Measurements from ENCODE around the gene DVL1. TPM values are rescaled to one million over a fixed set of nuclear protein-coding genes. Genes with fewer than 3 reads are reported as not detected.

The DVL1 gene
- total RNA-seq, 1 experiment from 2014 or later = 71.0 TPM

DNA sequence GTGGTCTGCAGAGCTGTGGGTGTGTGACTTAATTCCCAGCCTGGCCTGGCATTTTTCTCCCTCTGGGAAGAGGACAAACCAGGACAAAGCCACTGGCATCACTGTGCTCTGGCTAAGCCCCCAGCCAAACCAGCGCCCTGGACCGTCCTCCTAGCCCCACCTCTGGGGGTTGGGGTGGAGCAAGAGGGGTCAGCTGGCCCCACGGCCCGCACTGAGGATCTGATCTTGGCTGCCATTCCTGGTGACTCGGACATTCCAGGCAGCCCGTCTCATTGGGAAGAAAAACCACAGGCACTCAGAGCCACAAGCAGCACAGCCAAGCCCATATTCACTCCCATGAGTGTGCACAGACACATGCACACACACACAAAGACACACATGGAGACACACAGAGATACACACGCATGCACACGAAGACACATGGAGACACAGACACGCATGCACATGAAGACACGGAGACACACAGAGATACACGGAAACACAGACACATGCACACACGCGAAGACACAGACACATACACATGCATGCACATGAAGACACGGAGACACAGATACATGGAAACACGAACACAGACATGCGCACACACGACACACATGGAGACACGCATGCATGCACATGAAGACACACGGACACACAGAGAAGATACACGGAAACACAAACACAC lies 11.4 kb upstream of the DVL1 start:
- no peak overlapping the region for H4K91ac ChIP-seq (ENCODE audit: insufficient read length, low read depth, low read length)
- Mint-ChIP-seq H3K4me3 (no peak overlapping the region; a peak in 1 of 5 replicates), H3K36me3 (ENCODE audit: insufficient read depth in 1 of 3, low read depth in 3 of 3) (no peaks in the 10 kb centered on the region)

More for the DNA sequence above, 11.4 kb upstream of the DVL1 start:
- DNase-seq = no peak
- H3K79me2 ChIP-seq (ENCODE audit: insufficient read depth, low read length) = no peaks in the 10 kb centered on the region
- peaks cover 22 to 42% of the 10 kb centered on the region in 2 experiments for H3K4me1 Mint-ChIP-seq
- H3K27me3 ChIP-seq (ENCODE audit: insufficient read depth, low read length) = no peaks in the 10 kb centered on the region
- peak overlapping the region in 1 of 3 experiments; percentile 18; a peak in 1 of 7 replicates for H3K27ac Mint-ChIP-seq
- H3K23ac ChIP-seq (ENCODE audit: insufficient read length, low read depth, low read length) = no peak overlapping the region
- no peak overlapping the region for H3K4ac ChIP-seq (ENCODE audit: low read depth, low read length)
- H3K79me1 ChIP-seq (ENCODE audit: insufficient read depth, low read depth, low read length, poor library complexity, severe bottlenecking) = no peaks in the 10 kb centered on the region
- H4K5ac ChIP-seq (ENCODE audit: insufficient read length, low read depth, low read length) = peak overlapping the region; percentile 53
- H2BK20ac ChIP-seq (ENCODE audit: low read depth, low read length, poor library complexity, severe bottlenecking) = no peak overlapping the region
- H3K9ac ChIP-seq (ENCODE audit: extremely low read depth, insufficient read length, low read length) = no peak overlapping the region
- no CpG with 5 or more reads among the region's 20 CpGs for WGBS (ENCODE audit: extremely low coverage, insufficient read length, low lambda C conversion rate)
- H4K8ac ChIP-seq (replicated peaks; ENCODE audit: insufficient read length, low read depth, low read length) = no peak overlapping the region
- TF ChIP-seq, protein P1, sequence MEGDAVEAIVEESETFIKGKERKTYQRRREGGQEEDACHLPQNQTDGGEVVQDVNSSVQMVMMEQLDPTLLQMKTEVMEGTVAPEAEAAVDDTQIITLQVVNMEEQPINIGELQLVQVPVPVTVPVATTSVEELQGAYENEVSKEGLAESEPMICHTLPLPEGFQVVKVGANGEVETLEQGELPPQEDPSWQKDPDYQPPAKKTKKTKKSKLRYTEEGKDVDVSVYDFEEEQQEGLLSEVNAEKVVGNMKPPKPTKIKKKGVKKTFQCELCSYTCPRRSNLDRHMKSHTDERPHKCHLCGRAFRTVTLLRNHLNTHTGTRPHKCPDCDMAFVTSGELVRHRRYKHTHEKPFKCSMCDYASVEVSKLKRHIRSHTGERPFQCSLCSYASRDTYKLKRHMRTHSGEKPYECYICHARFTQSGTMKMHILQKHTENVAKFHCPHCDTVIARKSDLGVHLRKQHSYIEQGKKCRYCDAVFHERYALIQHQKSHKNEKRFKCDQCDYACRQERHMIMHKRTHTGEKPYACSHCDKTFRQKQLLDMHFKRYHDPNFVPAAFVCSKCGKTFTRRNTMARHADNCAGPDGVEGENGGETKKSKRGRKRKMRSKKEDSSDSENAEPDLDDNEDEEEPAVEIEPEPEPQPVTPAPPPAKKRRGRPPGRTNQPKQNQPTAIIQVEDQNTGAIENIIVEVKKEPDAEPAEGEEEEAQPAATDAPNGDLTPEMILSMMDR (conservative IDR thresholded peaks at IDR 0.05) = no peak
- H2BK15ac ChIP-seq (ENCODE audit: low read depth, low read length) = no peak overlapping the region
- peak overlapping the region; percentile 16; the same call in 1 of the 2 replicates for H3K14ac ChIP-seq (ENCODE audit: insufficient read depth, low read length)
- H3K56ac ChIP-seq (ENCODE audit: insufficient read length, low read depth, low read length) = no peak overlapping the region
- no peak overlapping the region for H3K4me2 ChIP-seq (ENCODE audit: insufficient read depth, insufficient read length, low read length)
- no peaks in the 10 kb centered on the region; a peak in 2 of 5 replicates for H3K9me3 Mint-ChIP-seq
- no peak overlapping the region for H2BK5ac ChIP-seq (ENCODE audit: insufficient read length, low read length)
- H3K18ac ChIP-seq (ENCODE audit: insufficient read length, low read depth, low read length) = no peak overlapping the region
- H3K27me3 Mint-ChIP-seq (ENCODE audit: low read depth) = peaks cover 40% of the 10 kb centered on the region
- H3K27ac ChIP-seq (ENCODE audit: insufficient read length, low read depth, low read length) = no peak overlapping the region
- H3K23me2 ChIP-seq (ENCODE audit: insufficient read length, low read depth, low read length, poor library complexity, severe bottlenecking) = no peaks in the 10 kb centered on the region
- no peak overlapping the region for H2BK120ac ChIP-seq (ENCODE audit: low read depth, low read length, poor library complexity, severe bottlenecking)
- H2AFZ ChIP-seq (ENCODE audit: low read length) = no peak overlapping the region
- H4K20me1 ChIP-seq (ENCODE audit: control insufficient read depth, insufficient read depth, insufficient read length) = no peaks in the 10 kb centered on the region
- H3K9me3 ChIP-seq (ENCODE audit: control insufficient read depth, low read depth, low read length) = no peaks in the 10 kb centered on the region
- peaks cover 2% of the 10 kb centered on the region; the same call in 1 of the 2 replicates for H3K4me1 ChIP-seq (ENCODE audit: insufficient read depth, low read length)
- no peak overlapping the region for H3T11ph ChIP-seq (ENCODE audit: low read length)
- no peak overlapping the region for H2AK5ac ChIP-seq (ENCODE audit: insufficient read length, low read length)
- H2BK12ac ChIP-seq (ENCODE audit: insufficient read length, low read depth, low read length) = no peak overlapping the region
